BLaER1 treated with 17β-estradiol and CSF1 and Interleukin-3, amounts not matched to agents 10 nM and 100 nM (cell line): ENCODE results near the gene INPP5A.

Source experiments
- H3K27ac ChIP-seq, 11 experiments: shearing (Covaris generic); formaldehyde crosslinking; 2 replicates each; pipeline ENCODE4 v1.8.1; 2022
- H3K27me3 ChIP-seq, 11 experiments: shearing (Covaris generic); formaldehyde crosslinking; 2 replicates each; pipeline ENCODE4 v1.8.1; 2022
- H3K36me3 ChIP-seq, 11 experiments: shearing (Covaris generic); formaldehyde crosslinking; 2 replicates each; pipeline ENCODE4 v1.8.1; 2022
- H3K4me1 ChIP-seq, 10 experiments: shearing (Covaris generic); formaldehyde crosslinking; 2 replicates each; pipeline ENCODE4 v1.8.1; 2022
- H3K4me2 ChIP-seq, 11 experiments: shearing (Covaris generic); formaldehyde crosslinking; 2 replicates each; pipeline ENCODE4 v1.8.1; 2022
- H3K4me3 ChIP-seq, 10 experiments: shearing (Covaris generic); formaldehyde crosslinking; 2 replicates each; pipeline ENCODE4 v1.8.1; 2022
- H3K9ac ChIP-seq, 11 experiments: shearing (Covaris generic); formaldehyde crosslinking; 2 replicates each; pipeline ENCODE4 v1.8.1; 2022
- H3K9me3 ChIP-seq, 11 experiments: shearing (Covaris generic); formaldehyde crosslinking; replicated peaks in 1 of 11; 2 replicates each; pipeline ENCODE4 v1.8.1; 2022
- H4K20me1 ChIP-seq, 11 experiments: shearing (Covaris generic); formaldehyde crosslinking; 2 replicates each; pipeline ENCODE4 v1.8.1; 2022
- Cebpa-rat ChIP-seq, 11 experiments: shearing (Covaris generic); IDR thresholded peaks; 2 replicates each; pipeline ENCODE4 v1.8.1; 2022

INPP5A gene

DNA sequence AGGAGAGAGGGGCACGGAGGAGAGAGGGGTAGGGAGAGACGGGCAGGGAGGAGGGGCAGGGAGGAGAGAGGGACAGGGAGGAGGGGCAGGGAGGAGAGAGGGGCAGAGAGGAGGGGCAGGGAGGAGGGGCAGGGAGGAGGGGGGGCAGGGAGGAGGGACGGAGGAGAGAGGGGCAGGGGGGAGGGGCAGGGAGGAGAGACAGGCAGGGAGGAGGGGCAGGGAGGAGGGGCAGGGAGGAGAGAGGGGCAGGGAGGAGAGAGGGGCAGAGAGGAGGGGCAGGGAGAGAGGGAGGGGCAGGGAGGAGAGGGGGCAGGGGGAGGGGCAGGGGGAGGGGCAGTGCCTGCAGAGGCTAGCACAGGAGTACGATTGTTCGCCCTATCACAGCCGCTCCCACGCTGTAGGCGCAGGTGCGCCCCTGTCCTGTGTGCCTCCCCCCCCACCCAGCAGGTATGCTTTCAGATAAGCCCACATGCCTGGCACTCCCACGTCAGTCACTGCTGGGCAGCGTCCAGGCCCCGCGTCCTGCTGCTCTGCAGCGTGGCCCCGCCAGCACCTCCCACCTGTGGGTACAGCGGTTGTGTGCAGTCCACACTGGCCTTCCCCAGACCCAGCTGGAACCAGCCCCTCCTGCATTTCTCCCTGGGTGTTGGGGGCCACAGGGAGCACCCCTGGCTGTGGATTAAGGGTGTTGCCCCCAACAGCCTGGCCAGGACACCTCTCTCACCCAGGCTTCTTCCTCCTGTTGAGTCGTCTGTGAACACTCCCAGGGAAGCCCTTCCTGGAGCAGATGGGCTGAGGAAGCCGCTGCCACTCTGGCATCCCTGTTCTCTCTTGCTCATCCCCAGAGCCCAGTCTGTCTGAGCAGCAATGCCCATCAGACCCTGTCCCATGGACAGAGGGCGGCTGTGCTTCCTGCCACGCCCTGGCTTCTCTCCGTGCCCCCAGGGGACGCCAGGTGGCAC lies 237.6 kb downstream of the INPP5A start:
- peaks cover 5 to 18% (median 10%) of the 10 kb centered on the region in 11 experiments; a peak in 17 of 22 replicates for H3K9me3 ChIP-seq
- H3K4me3 ChIP-seq = no peak overlapping the region
- peaks cover 0 to 50% (median 7%) of the 10 kb centered on the region in 11 experiments; a peak in 14 of 22 replicates for H3K36me3 ChIP-seq
- 0 out of 22 replicates have a peak overlapping the region, but pooled peaks of 1 of the 11 experiments have one; percentile 8 for H3K27ac ChIP-seq
- H3K4me2 ChIP-seq = peak overlapping the region in 8 of 11 experiments; percentile 54 to 88 (median 74); a peak in 17 of 22 replicates
- H3K4me1 ChIP-seq = peaks cover 6 to 64% (median 58%) of the 10 kb centered on the region in 10 experiments
- peak overlapping the region in 3 of 11 experiments; percentile 6 to 27 (median 21); a peak in 3 of 22 replicates for H3K9ac ChIP-seq
- no peak for TF ChIP-seq Cebpa-rat (IDR thresholded peaks at IDR 0.05)
- H4K20me1 ChIP-seq = peaks cover 0 to 63% (median 47%) of the 10 kb centered on the region in 11 experiments; a peak in 19 of 22 replicates
- peaks cover 0 to 20% (median 0%) of the 10 kb centered on the region in 11 experiments; a peak in 4 of 22 replicates for H3K27me3 ChIP-seq

DNA sequence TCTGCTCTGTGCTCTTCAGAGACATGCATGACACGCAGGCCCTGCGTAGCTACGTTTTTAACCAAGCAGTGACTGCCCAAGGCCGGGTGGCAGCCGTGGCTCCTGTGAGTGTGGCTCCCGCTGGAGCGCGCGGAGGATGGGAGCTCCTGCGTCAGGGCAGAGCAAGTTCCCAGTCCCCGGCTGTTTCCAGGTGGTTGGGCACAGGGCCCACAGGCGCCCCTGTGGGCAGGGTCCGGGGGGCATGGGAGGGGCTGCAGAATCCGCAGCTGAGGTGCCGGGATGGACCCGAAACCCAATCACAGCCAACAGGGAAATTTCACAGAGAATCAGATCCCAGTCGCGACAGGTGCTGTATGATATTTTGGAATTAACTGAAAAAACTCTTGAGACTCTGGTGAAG lies 238.6 kb downstream of the INPP5A start:
- Histone ChIP-seq H3K9ac (peak overlapping the region in 1 of 11 experiments; percentile 6; a peak in 1 of 22 replicates), H3K4me3 (no peak overlapping the region), H3K27me3 (peaks cover 0 to 20% (median 0%) of the 10 kb centered on the region in 11 experiments; a peak in 4 of 22 replicates), H3K27ac (0 out of 22 replicates have a peak overlapping the region, but pooled peaks of 1 of the 11 experiments have one; percentile 8), H3K4me1 (peaks cover 6 to 64% (median 58%) of the 10 kb centered on the region in 10 experiments), H3K36me3 (peaks cover 0 to 43% (median 5%) of the 10 kb centered on the region in 11 experiments; a peak in 13 of 22 replicates), H3K9me3 (peaks cover 3 to 14% (median 8%) of the 10 kb centered on the region in 11 experiments; a peak in 17 of 22 replicates), H3K4me2 (peak overlapping the region in 8 of 11 experiments; percentile 54 to 88 (median 74); a peak in 15 of 22 replicates), H4K20me1 (peaks cover 0 to 68% (median 51%) of the 10 kb centered on the region in 11 experiments; a peak in 19 of 22 replicates)
- no peak for TF ChIP-seq Cebpa-rat (IDR thresholded peaks at IDR 0.05)

DNA sequence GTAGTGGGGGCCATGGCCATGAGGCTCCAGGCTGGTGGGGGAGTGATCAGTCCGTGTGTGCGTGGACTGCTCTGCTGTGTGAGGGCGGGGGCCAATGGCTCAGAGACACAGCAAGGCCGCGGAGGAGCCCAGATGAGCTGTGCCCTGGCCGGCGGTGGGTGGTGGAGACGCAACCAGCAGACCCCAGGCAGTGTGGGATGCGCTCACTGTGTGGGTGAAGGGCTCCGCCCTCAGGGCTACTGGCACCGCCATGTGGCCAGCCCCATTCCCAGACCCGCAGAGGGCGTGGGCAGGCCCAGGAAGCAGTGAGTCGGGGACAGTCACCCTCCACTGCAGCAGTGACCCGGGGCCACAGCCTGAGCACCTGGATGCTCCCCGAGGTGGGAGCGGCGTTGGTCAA lies 239.2 kb downstream of the INPP5A start:
- H3K27ac ChIP-seq = no peak overlapping the region
- H3K4me1 ChIP-seq = peaks cover 6 to 64% (median 58%) of the 10 kb centered on the region in 10 experiments
- peaks cover 4 to 46% (median 9%) of the 10 kb centered on the region in 11 experiments; a peak in 19 of 22 replicates for H3K36me3 ChIP-seq
- H3K4me2 ChIP-seq = peak overlapping the region in 8 of 11 experiments; percentile 32 to 88 (median 70); a peak in 14 of 22 replicates
- H3K4me3 ChIP-seq = no peak overlapping the region
- peaks cover 0 to 10% (median 4%) of the 10 kb centered on the region in 11 experiments; a peak in 11 of 22 replicates for H3K9me3 ChIP-seq
- no peak for TF ChIP-seq Cebpa-rat (IDR thresholded peaks at IDR 0.05)
- no peak overlapping the region for H3K9ac ChIP-seq
- H4K20me1 ChIP-seq = peaks cover 0 to 72% (median 51%) of the 10 kb centered on the region in 11 experiments; a peak in 19 of 22 replicates
- H3K27me3 ChIP-seq = peaks cover 0 to 20% (median 0%) of the 10 kb centered on the region in 11 experiments; a peak in 4 of 22 replicates

DNA sequence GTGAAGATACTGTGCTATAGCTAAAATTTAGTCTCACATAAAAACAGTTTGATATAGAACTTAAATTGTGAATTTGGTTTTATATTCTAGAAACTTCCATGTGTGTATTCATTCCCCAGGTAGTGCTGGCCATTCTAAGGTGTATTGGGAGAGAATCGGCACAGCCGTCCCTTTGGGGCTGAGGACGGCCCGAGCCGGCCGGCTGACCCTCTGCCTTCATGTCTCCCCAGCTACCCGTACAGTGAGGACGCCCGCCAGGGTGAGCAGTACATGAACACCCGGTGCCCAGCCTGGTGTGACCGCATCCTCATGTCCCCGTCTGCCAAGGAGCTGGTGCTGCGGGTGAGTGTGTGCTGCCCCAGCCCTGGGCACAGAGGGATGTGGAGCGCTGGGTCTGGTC lies 239.9 kb downstream of the INPP5A start:
- H4K20me1 ChIP-seq = peaks cover 0 to 72% (median 51%) of the 10 kb centered on the region in 11 experiments; a peak in 19 of 22 replicates
- peak overlapping the region in 9 of 11 experiments; percentile 26 to 88 (median 65); a peak in 15 of 22 replicates for H3K4me2 ChIP-seq
- H3K36me3 ChIP-seq = peaks cover 6 to 52% (median 14%) of the 10 kb centered on the region in 11 experiments; a peak in 19 of 22 replicates
- peaks cover 0 to 20% (median 0%) of the 10 kb centered on the region in 11 experiments; a peak in 4 of 22 replicates for H3K27me3 ChIP-seq
- TF ChIP-seq Cebpa-rat (IDR thresholded peaks at IDR 0.05) = no peak
- H3K9me3 ChIP-seq = peaks cover 0 to 10% (median 4%) of the 10 kb centered on the region in 11 experiments; a peak in 11 of 22 replicates
- no peak overlapping the region for H3K9ac ChIP-seq
- no peak overlapping the region for H3K4me3 ChIP-seq
- H3K27ac ChIP-seq = no peak overlapping the region
- H3K4me1 ChIP-seq = peaks cover 6 to 64% (median 58%) of the 10 kb centered on the region in 10 experiments

DNA sequence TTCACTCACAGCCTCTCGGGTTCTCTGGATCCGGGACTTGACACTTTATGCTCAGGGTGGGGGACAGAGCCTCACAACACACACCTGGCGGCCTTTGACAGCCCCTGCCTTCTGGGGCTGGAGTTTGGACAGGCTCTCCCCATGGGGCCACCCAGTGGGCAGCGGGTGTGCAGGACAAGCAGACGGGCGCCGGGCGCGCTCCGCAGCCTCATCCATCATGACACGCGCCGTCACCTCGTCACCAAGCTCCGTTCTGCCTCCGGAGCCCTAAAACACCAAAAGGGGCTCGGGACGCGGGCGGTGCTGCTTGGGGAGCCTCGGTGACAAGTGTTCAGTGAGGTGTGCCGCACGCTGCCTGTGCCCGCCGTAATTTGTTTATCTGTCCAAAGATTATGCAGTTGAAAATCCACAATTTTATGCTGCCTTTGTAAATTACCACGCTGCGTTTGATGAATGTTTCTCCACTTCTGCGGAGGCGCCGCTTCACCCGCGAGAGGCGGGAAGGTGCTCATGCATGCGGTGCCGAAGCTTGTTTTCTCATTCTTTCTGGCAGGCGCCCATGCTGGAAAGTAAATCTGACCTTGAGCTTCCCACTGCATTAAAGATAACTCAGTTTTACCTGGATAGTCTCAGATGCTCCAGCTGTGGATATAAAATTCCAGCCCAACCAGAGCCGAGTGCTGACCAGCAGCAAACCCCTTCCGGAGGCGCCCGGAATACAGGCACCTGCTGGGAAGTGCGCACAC lies 242.1 kb downstream of the INPP5A start:
- Histone ChIP-seq H3K4me3 (no peak overlapping the region), H3K27ac (no peak overlapping the region), H3K9me3 (peaks cover 11 to 18% (median 15%) of the 10 kb centered on the region in 11 experiments), H3K27me3 (peaks cover 0 to 13% (median 0%) of the 10 kb centered on the region in 11 experiments; a peak in 4 of 22 replicates), H3K4me1 (peaks cover 0 to 52% (median 47%) of the 10 kb centered on the region in 10 experiments; a peak in 16 of 20 replicates), H3K36me3 (peaks cover 15 to 71% (median 34%) of the 10 kb centered on the region in 11 experiments; a peak in 21 of 22 replicates), H3K9ac (0 out of 22 replicates have a peak overlapping the region, but pooled peaks of 1 of the 11 experiments have one; percentile 1), H3K4me2 (peak overlapping the region in 7 of 11 experiments; percentile 48 to 88 (median 80); a peak in 11 of 22 replicates), H4K20me1 (peaks cover 0 to 58% (median 44%) of the 10 kb centered on the region in 11 experiments; a peak in 19 of 22 replicates)
- TF ChIP-seq Cebpa-rat (IDR thresholded peaks at IDR 0.05) = no peak

DNA sequence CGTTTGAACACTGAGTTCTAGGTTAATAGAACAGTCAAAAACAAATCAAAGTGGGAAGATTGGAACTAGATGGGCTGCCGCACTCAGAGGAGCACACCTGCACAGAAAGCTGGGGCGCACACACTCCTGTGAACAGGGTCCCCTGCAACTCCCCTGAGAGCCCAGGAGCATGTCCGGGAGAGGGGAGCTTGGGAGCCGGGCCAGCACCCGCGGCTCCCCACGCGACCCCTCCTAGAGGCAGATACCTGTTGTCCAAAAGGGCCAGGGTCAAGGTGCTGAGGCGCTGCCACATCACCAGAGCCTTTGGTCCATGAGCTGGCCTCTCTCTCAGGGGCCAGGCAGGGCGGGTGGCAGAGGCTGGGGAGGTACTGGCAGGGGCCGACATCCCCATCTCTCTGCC lies 242.8 kb downstream of the INPP5A start:
- Histone ChIP-seq H3K36me3 (peaks cover 18 to 76% (median 34%) of the 10 kb centered on the region in 11 experiments; a peak in 21 of 22 replicates), H3K27ac (no peak overlapping the region), H3K9me3 (peaks cover 16 to 24% (median 20%) of the 10 kb centered on the region in 11 experiments), H3K4me1 (peaks cover 0 to 49% (median 44%) of the 10 kb centered on the region in 10 experiments; a peak in 16 of 20 replicates), H3K4me3 (no peak overlapping the region), H4K20me1 (peaks cover 0 to 55% (median 41%) of the 10 kb centered on the region in 11 experiments; a peak in 19 of 22 replicates), H3K27me3 (peaks cover 0 to 12% (median 0%) of the 10 kb centered on the region in 11 experiments; a peak in 4 of 22 replicates), H3K9ac (no peak overlapping the region), H3K4me2 (peak overlapping the region in 3 of 11 experiments; percentile 6 to 83 (median 80); a peak in 2 of 22 replicates)
- no peak for TF ChIP-seq Cebpa-rat (IDR thresholded peaks at IDR 0.05)

DNA sequence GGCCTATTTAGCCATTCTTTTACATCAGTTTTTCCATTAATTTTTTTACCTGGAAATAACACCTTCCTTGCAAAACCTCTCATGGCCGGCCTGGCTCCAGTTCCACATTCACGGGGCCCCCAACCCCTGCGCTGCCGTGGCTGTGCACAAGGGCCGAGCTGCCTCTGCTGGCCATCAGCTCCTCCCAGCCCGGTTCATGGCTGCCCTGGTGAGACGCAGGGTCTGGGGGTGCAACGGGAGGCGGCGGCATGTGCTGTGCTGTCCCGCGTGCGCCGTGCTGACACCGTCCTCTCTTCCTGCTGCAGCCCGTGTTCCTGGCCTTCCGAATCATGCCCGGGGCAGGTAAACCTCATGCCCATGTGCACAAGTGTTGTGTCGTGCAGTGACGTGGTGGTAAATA lies 244.0 kb downstream of the INPP5A start:
- no peak for TF ChIP-seq Cebpa-rat (IDR thresholded peaks at IDR 0.05)

More for the DNA sequence above, 244.0 kb downstream of the INPP5A start:
- Histone ChIP-seq H3K27me3 (peaks cover 0 to 3% (median 2%) of the 10 kb centered on the region in 11 experiments; a peak in 9 of 22 replicates), H3K4me2 (no peak overlapping the region), H3K9ac (no peak overlapping the region), H3K9me3 (peaks cover 25 to 33% (median 30%) of the 10 kb centered on the region in 11 experiments), H3K4me1 (peaks cover 0 to 37% (median 32%) of the 10 kb centered on the region in 10 experiments; a peak in 14 of 20 replicates), H4K20me1 (peaks cover 0 to 43% (median 29%) of the 10 kb centered on the region in 11 experiments; a peak in 18 of 22 replicates), H3K4me3 (no peak overlapping the region), H3K36me3 (peaks cover 18 to 76% (median 34%) of the 10 kb centered on the region in 11 experiments; a peak in 21 of 22 replicates), H3K27ac (no peak overlapping the region)
